Mucosa of stomach (tissue), 1 donor: ENCODE results near the gene TBL1X.

Experiments
- H3K27me3 ChIP-seq: one replicate; pipeline ENCODE4 v1.7.0; 2013; ENCODE audit warnings: mild to moderate bottlenecking, low read length; ENCODE audit not compliant: control insufficient read depth, insufficient read depth
- H3K36me3 ChIP-seq: one replicate; pipeline ENCODE4 v1.7.0; 2013; ENCODE audit warnings: low read length; ENCODE audit not compliant: control insufficient read depth, insufficient read depth
- H3K4me1 ChIP-seq: one replicate; pipeline ENCODE4 v1.7.0; 2013; ENCODE audit warnings: mild to moderate bottlenecking, low read length; ENCODE audit not compliant: control insufficient read depth, insufficient read depth
- H3K4me3 ChIP-seq: one replicate; pipeline ENCODE4 v1.7.0; 2013; ENCODE audit warnings: low read length
- H3K9ac ChIP-seq: one replicate; pipeline ENCODE4 v1.7.0; 2013; ENCODE audit warnings: mild to moderate bottlenecking, low read length, moderate library complexity
- H3K9me3 ChIP-seq: one replicate; pipeline ENCODE4 v1.7.0; 2013; ENCODE audit warnings: mild to moderate bottlenecking, low read length, moderate library complexity; ENCODE audit not compliant: control insufficient read depth
- donor health status: Pancreatic carcinoma.

Gene TBL1X

GRCh38 chrX:9510980-9511379 is 46.1 kb downstream of the TBL1X start:
- no peaks in the 10 kb centered on the region for H3K36me3 ChIP-seq
- no peaks in the 10 kb centered on the region for H3K9me3 ChIP-seq
- H3K27me3 ChIP-seq, result no peaks in the 10 kb centered on the region
- H3K9ac ChIP-seq, result no peak overlapping the region
- no peak overlapping the region for H3K4me3 ChIP-seq
- H3K4me1 ChIP-seq, result no peaks in the 10 kb centered on the region

- Histone ChIP-seq H3K9ac (no peak overlapping the region), H3K9me3 (no peaks in the 10 kb centered on the region), H3K36me3 (no peaks in the 10 kb centered on the region), H3K4me1 (no peaks in the 10 kb centered on the region), H3K4me3 (no peak overlapping the region), H3K27me3 (no peaks in the 10 kb centered on the region)
These were observed 50.6 kb downstream of the TBL1X start for GRCh38 chrX:9515489-9515888.

- Histone ChIP-seq H3K27me3 (no peaks in the 10 kb centered on the region), H3K4me3 (no peak overlapping the region), H3K36me3 (no peaks in the 10 kb centered on the region), H3K9ac (no peak overlapping the region), H3K9me3 (no peaks in the 10 kb centered on the region), H3K4me1 (no peaks in the 10 kb centered on the region)
These were observed 51.2 kb downstream of the TBL1X start for GRCh38 chrX:9515973-9516538.

GRCh38 chrX:9516635-9517034 is 51.8 kb downstream of the TBL1X start:
- Histone ChIP-seq H3K27me3 (no peaks in the 10 kb centered on the region), H3K36me3 (no peaks in the 10 kb centered on the region), H3K4me3 (no peak overlapping the region), H3K9ac (no peak overlapping the region), H3K4me1 (no peaks in the 10 kb centered on the region), H3K9me3 (no peaks in the 10 kb centered on the region)

- Histone ChIP-seq H3K4me3 (no peak overlapping the region), H3K9ac (no peak overlapping the region), H3K36me3 (no peaks in the 10 kb centered on the region), H3K9me3 (no peaks in the 10 kb centered on the region), H3K4me1 (no peaks in the 10 kb centered on the region), H3K27me3 (no peaks in the 10 kb centered on the region)
These were observed 53.2 kb downstream of the TBL1X start for GRCh38 chrX:9518051-9518450.

GRCh38 chrX:9518889-9519288 is 54.0 kb downstream of the TBL1X start:
- Histone ChIP-seq H3K27me3 (no peaks in the 10 kb centered on the region), H3K36me3 (no peaks in the 10 kb centered on the region), H3K9me3 (no peaks in the 10 kb centered on the region), H3K4me3 (no peak overlapping the region), H3K4me1 (no peaks in the 10 kb centered on the region), H3K9ac (no peak overlapping the region)

- Histone ChIP-seq H3K36me3 (no peaks in the 10 kb centered on the region), H3K4me3 (no peak overlapping the region), H3K4me1 (no peaks in the 10 kb centered on the region), H3K9ac (no peak overlapping the region), H3K27me3 (no peaks in the 10 kb centered on the region), H3K9me3 (no peaks in the 10 kb centered on the region)
These were observed 54.8 kb downstream of the TBL1X start for GRCh38 chrX:9519546-9520216.

- Histone ChIP-seq H3K27me3 (no peaks in the 10 kb centered on the region), H3K9ac (no peak overlapping the region), H3K9me3 (no peaks in the 10 kb centered on the region), H3K4me1 (no peaks in the 10 kb centered on the region), H3K36me3 (no peaks in the 10 kb centered on the region), H3K4me3 (no peak overlapping the region)
These were observed 55.3 kb downstream of the TBL1X start for GRCh38 chrX:9520217-9520590.

GRCh38 chrX:9522378-9523155 is 57.7 kb downstream of the TBL1X start:
- H3K4me1 ChIP-seq, result no peaks in the 10 kb centered on the region
- no peaks in the 10 kb centered on the region for H3K36me3 ChIP-seq
- H3K4me3 ChIP-seq, result no peak overlapping the region
- no peaks in the 10 kb centered on the region for H3K27me3 ChIP-seq
- H3K9me3 ChIP-seq, result no peaks in the 10 kb centered on the region
- no peak overlapping the region for H3K9ac ChIP-seq

- no peaks in the 10 kb centered on the region for H3K27me3 ChIP-seq
- no peaks in the 10 kb centered on the region for H3K9me3 ChIP-seq
- no peak overlapping the region for H3K4me3 ChIP-seq
- no peaks in the 10 kb centered on the region for H3K36me3 ChIP-seq
- H3K9ac ChIP-seq, result no peak overlapping the region
- H3K4me1 ChIP-seq, result no peaks in the 10 kb centered on the region
These were observed 60.8 kb downstream of the TBL1X start for GRCh38 chrX:9525511-9526248.

GRCh38 chrX:9526965-9527364 is 62.1 kb downstream of the TBL1X start:
- Histone ChIP-seq H3K4me1 (no peaks in the 10 kb centered on the region), H3K27me3 (no peaks in the 10 kb centered on the region), H3K9ac (no peak overlapping the region), H3K4me3 (no peak overlapping the region), H3K9me3 (no peaks in the 10 kb centered on the region), H3K36me3 (no peaks in the 10 kb centered on the region)

GRCh38 chrX:9528498-9528897 is 63.6 kb downstream of the TBL1X start:
- H3K4me1 ChIP-seq, result no peaks in the 10 kb centered on the region
- H3K36me3 ChIP-seq, result no peaks in the 10 kb centered on the region
- H3K9me3 ChIP-seq, result no peaks in the 10 kb centered on the region
- H3K27me3 ChIP-seq, result no peaks in the 10 kb centered on the region
- H3K4me3 ChIP-seq, result no peak overlapping the region
- no peak overlapping the region for H3K9ac ChIP-seq
